Neural progenitor cell (in vitro differentiated cells): ENCODE results near the gene CBLB. TPM values are rescaled to one million over a fixed set of nuclear protein-coding genes. Genes with fewer than 3 reads are reported as not detected.

Source experiments
- DNase-seq: peaks from one replicate; pipeline ENCODE4 v3.0.0-alpha.2; 2016; ENCODE audit warnings: low spot score
- H2AFZ ChIP-seq: fragments of 200-600 bp; sonication (generic); replicated peaks from 2 replicates; pipeline ENCODE4 v1.6.1; 2016; ENCODE audit warnings: antibody characterized with exemption
- H3F3A ChIP-seq: fragments of 200-600 bp; sonication (generic); 2 replicates; pipeline ENCODE4 v1.6.1; 2016; ENCODE audit warnings: antibody characterized with exemption, low read depth
- H3K27ac ChIP-seq: fragments of 200-600 bp; sonication (generic); 2 replicates; pipeline ENCODE4 v1.5.1; 2016; ENCODE audit warnings: mild to moderate bottlenecking
- H3K27me3 ChIP-seq: fragments of 200-600 bp; sonication (generic); 2 replicates; pipeline ENCODE4 v1.6.1; 2016; ENCODE audit warnings: mild to moderate bottlenecking, moderate library complexity
- H3K36me3 ChIP-seq: fragments of 200-600 bp; sonication (generic); 2 replicates; pipeline ENCODE4 v1.5.1; 2016
- H3K4me1 ChIP-seq: fragments of 200-600 bp; sonication (generic); 2 replicates; pipeline ENCODE4 v1.6.1; 2016; ENCODE audit warnings: mixed run types
- H3K4me2 ChIP-seq: fragments of 200-600 bp; sonication (generic); 2 replicates; pipeline ENCODE4 v1.6.1; 2016
- H3K4me3 ChIP-seq: fragments of 200-600 bp; sonication (generic); 2 replicates; pipeline ENCODE4 v1.5.1; 2016
- H3K79me2 ChIP-seq: fragments of 200-600 bp; sonication (generic); 2 replicates; pipeline ENCODE4 v1.6.1; 2016; ENCODE audit warnings: low read depth
- H3K9ac ChIP-seq: fragments of 200-600 bp; sonication (generic); 2 replicates; pipeline ENCODE4 v1.6.1; 2016
- H3K9me3 ChIP-seq: fragments of 200-600 bp; sonication (generic); 2 replicates; pipeline ENCODE4 v1.5.1; 2016; ENCODE audit warnings: low read depth
- H4K20me1 ChIP-seq: fragments of 200-600 bp; sonication (generic); 2 replicates; pipeline ENCODE4 v1.6.1; 2016; ENCODE audit warnings: low read depth
- H3K27ac Mint-ChIP-seq: 3 replicates; pipeline ENCODE4 v1.8.0; 2021; ENCODE audit warnings: mixed read lengths
- H3K27me3 Mint-ChIP-seq: 2 replicates; pipeline ENCODE4 v1.8.0; 2022; ENCODE audit warnings: low read depth, mild to moderate bottlenecking, inconsistent platforms, moderate library complexity, mixed read lengths; ENCODE audit not compliant: insufficient read depth
- H3K36me3 Mint-ChIP-seq: 3 replicates; pipeline ENCODE4 v1.8.0; 2021; ENCODE audit warnings: mixed read lengths
- H3K4me1 Mint-ChIP-seq: 3 replicates; pipeline ENCODE4 v1.8.0; 2021; ENCODE audit warnings: mixed read lengths
- H3K4me3 Mint-ChIP-seq: 3 replicates; pipeline ENCODE4 v1.8.0; 2021; ENCODE audit warnings: mild to moderate bottlenecking, moderate library complexity, mixed read lengths
- H3K9me3 Mint-ChIP-seq: 3 replicates; pipeline ENCODE4 v1.8.0; 2020; ENCODE audit warnings: mixed read lengths
- EZH2 ChIP-seq: fragments of 200-600 bp; sonication (generic); IDR thresholded peaks from 2 replicates; pipeline ENCODE4 v1.6.1; 2017; ENCODE audit warnings: antibody characterized with exemption, mild to moderate bottlenecking, moderate library complexity
- EZH2phosphoT487 ChIP-seq: fragments of 200-600 bp; sonication (generic); IDR thresholded peaks from 2 replicates; pipeline ENCODE4 v1.6.1; 2017; ENCODE audit warnings: antibody characterized with exemption
- total RNA-seq: library from RNA; depleted of rRNA; stranded (reverse); fragments of >200 nt; gene quantifications from 2 replicates; pipeline ENCODE4 v1.2.3, GENCODE V29; 2015; ENCODE audit warnings: low replicate concordance
- TF ChIP-seq, protein P1 (sequence below): fragments of 200-600 bp; sonication (generic); IDR thresholded peaks from 2 replicates; pipeline ENCODE4 v1.5.1; 2017; ENCODE audit warnings: antibody characterized with exemption, mild to moderate bottlenecking

The CBLB gene
- total RNA-seq, 1 donor from 2014 or later: 105 TPM

DNA sequence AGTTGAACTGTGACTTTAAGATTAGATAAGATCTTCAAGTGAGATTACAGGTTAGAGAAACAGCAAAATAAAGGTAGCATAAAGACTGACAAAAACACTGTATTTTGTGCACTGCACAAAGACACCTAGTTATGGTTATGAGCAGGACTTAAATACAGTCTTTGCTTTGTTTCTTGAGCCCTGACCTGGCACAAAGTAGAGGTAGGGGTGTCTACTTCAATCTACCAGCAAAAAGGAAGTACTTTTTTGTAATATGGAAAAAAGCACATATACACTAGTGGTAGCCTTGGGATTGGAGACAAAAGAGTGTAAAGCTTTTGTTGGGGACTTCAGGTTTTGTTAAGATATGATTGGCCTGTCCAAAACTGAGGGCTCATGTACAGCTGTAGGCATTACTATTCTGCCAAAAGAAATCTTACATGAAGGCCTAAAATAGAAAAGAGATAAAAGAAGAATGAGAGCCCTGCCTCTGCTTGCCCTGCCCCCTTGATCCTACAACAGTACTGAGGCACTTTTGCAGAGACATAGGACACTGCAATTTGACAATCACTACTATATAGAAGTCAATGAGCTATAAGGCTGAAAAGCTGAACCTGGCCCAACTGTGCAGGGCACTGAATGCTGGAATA is 194.3 kb downstream of the CBLB start:
- H3K9me3 Mint-ChIP-seq: no peaks in the 10 kb centered on the region
- Histone ChIP-seq H3K9ac (no peak overlapping the region), H3K27ac (no peak overlapping the region), H3K4me3 (no peak overlapping the region), H3K27me3 (no peaks in the 10 kb centered on the region), H3K9me3 (no peaks in the 10 kb centered on the region), H3F3A (no peaks in the 10 kb centered on the region), H3K79me2 (no peaks in the 10 kb centered on the region), H3K4me2 (no peak overlapping the region), H4K20me1 (no peaks in the 10 kb centered on the region), H3K4me1 (no peaks in the 10 kb centered on the region), H2AFZ (no peak overlapping the region), H3K36me3 (peaks cover 27% of the 10 kb centered on the region)
- no peak overlapping the region for H3K4me3 Mint-ChIP-seq
- TF ChIP-seq EZH2: no peak
- TF ChIP-seq, protein P1, sequence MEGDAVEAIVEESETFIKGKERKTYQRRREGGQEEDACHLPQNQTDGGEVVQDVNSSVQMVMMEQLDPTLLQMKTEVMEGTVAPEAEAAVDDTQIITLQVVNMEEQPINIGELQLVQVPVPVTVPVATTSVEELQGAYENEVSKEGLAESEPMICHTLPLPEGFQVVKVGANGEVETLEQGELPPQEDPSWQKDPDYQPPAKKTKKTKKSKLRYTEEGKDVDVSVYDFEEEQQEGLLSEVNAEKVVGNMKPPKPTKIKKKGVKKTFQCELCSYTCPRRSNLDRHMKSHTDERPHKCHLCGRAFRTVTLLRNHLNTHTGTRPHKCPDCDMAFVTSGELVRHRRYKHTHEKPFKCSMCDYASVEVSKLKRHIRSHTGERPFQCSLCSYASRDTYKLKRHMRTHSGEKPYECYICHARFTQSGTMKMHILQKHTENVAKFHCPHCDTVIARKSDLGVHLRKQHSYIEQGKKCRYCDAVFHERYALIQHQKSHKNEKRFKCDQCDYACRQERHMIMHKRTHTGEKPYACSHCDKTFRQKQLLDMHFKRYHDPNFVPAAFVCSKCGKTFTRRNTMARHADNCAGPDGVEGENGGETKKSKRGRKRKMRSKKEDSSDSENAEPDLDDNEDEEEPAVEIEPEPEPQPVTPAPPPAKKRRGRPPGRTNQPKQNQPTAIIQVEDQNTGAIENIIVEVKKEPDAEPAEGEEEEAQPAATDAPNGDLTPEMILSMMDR: no peak
- TF ChIP-seq EZH2phosphoT487: no peak
- H3K27me3 Mint-ChIP-seq: no peaks in the 10 kb centered on the region
- no peak for DNase-seq
- peaks cover 29% of the 10 kb centered on the region for H3K36me3 Mint-ChIP-seq
- no peak overlapping the region for H3K27ac Mint-ChIP-seq
- H3K4me1 Mint-ChIP-seq: no peaks in the 10 kb centered on the region

DNA sequence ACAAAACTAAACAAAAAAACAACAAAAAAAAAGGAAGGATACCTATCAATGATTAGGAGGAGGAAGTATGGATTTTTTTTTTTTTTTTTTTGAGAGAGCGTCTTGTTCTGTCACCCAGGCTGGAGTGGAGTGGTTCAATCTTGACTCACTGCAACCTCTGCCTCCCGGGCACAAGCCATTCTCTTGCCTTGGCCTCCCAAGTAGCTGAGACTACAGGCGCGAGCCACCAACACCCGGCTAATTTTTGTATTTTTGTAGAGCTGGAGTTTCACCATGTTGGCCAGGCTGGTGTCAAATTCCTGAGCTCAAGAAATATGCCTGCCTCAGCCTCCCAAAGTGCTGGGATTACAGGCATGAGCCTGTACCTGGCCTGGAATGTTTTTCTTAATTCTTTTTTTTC is 195.8 kb downstream of the CBLB start:
- Mint-ChIP-seq H3K27me3 (no peaks in the 10 kb centered on the region), H3K4me3 (no peak overlapping the region), H3K36me3 (peaks cover 36% of the 10 kb centered on the region), H3K9me3 (no peaks in the 10 kb centered on the region), H3K4me1 (no peaks in the 10 kb centered on the region), H3K27ac (no peak overlapping the region)
- Histone ChIP-seq H3K27me3 (no peaks in the 10 kb centered on the region), H3K9me3 (no peaks in the 10 kb centered on the region), H3F3A (no peaks in the 10 kb centered on the region), H3K4me1 (no peaks in the 10 kb centered on the region), H4K20me1 (no peaks in the 10 kb centered on the region), H3K4me2 (no peak overlapping the region), H3K27ac (no peak overlapping the region), H3K79me2 (no peaks in the 10 kb centered on the region), H3K9ac (no peak overlapping the region), H3K4me3 (no peak overlapping the region), H2AFZ (no peak overlapping the region), H3K36me3 (peaks cover 27% of the 10 kb centered on the region)
- TF ChIP-seq EZH2phosphoT487: no peak
- TF ChIP-seq, protein P1: no peak
- TF ChIP-seq EZH2: no peak
- DNase-seq: no peak

DNA sequence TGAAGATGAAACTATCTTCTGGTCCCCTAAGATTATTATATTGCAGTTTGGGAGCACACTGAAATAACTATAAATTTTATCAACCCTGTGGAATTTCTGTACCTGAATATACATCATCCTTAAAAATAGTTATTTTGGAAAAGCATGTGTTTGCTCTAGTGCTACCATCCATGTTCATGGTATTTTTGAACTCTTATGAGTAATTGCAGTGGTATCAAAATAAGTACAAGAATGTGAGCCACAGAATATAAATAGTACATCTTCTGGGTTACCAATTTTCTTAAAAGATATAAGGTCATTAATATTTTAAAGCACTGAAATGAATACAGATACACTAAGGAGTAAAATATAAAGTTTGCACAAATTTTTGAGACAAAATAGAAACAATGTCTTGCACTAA is 206.5 kb downstream of the CBLB start:
- H3K4me2 ChIP-seq: no peak overlapping the region
- H3K4me1 ChIP-seq: no peaks in the 10 kb centered on the region
- no peak overlapping the region for H3K4me3 ChIP-seq
- H3K79me2 ChIP-seq: no peaks in the 10 kb centered on the region
- Mint-ChIP-seq H3K9me3 (no peaks in the 10 kb centered on the region), H3K36me3 (peaks cover 24% of the 10 kb centered on the region), H3K4me3 (no peak overlapping the region), H3K27ac (no peak overlapping the region), H3K4me1 (no peaks in the 10 kb centered on the region), H3K27me3 (no peaks in the 10 kb centered on the region)
- H4K20me1 ChIP-seq: no peaks in the 10 kb centered on the region
- no peak for DNase-seq
- no peaks in the 10 kb centered on the region for H3K9me3 ChIP-seq
- no peaks in the 10 kb centered on the region for H3F3A ChIP-seq
- H3K27ac ChIP-seq: no peak overlapping the region
- H3K9ac ChIP-seq: no peak overlapping the region
- TF ChIP-seq EZH2phosphoT487: no peak
- TF ChIP-seq EZH2: no peak
- TF ChIP-seq, protein P1: no peak
- H3K27me3 ChIP-seq: no peaks in the 10 kb centered on the region
- H3K36me3 ChIP-seq: peaks cover 2% of the 10 kb centered on the region
- H2AFZ ChIP-seq: no peak overlapping the region
